HT-29 (cell line): ENCODE measurements around the gene EIF1AX. TPM values are rescaled to one million over a fixed set of nuclear protein-coding genes. Genes with fewer than 3 reads are reported as not detected.
A peak's percentile ranks its signal among the peaks of the same experiment; 100 is the strongest.
"Not testable (repeated sequence)": the region's sequence is repeated elsewhere in the genome, so short reads cannot be mapped to it uniquely, and the experiment has no call there.

Source experiments
- DNase-seq: peaks from one replicate; pipeline ENCODE4 v3.0.0-alpha.2; 2015; ENCODE audit warnings: low spot score
- small RNA-seq: library from RNA; depleted of rRNA; stranded (forward); fragments of <200 nt; gene quantifications from one replicate; pipeline ENCODE3, GENCODE V24; 2014
- total RNA-seq: library from RNA; depleted of rRNA; stranded (reverse); fragments of >200 nt; shearing (Covaris generic); gene quantifications from 2 replicates; pipeline ENCODE4 v1.2.3, GENCODE V29; 2014; rRNA removed

Gene EIF1AX
- total RNA-seq, 1 experiment from 2014 or later, result 45.8 TPM

DNA sequence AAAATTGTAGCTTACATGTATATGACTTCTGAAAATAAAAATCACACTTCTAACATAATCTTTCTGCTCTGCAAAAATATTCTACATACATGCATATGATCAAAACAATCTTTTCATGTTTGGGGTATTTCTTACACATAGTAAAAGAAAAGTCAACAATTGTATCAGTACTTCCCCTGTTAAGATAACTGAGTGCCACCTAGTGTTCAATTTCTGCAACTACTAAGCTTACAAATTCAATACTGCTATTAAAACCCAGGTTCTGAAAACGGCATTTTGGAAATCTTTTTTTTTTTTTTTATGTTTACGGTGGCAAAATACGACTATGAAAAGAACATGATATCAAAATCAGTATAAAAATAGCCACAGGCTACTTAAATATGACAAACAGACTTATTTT is 14.2 kb downstream of the EIF1AX start:
- DNase-seq, result not testable (repeated sequence)

DNA sequence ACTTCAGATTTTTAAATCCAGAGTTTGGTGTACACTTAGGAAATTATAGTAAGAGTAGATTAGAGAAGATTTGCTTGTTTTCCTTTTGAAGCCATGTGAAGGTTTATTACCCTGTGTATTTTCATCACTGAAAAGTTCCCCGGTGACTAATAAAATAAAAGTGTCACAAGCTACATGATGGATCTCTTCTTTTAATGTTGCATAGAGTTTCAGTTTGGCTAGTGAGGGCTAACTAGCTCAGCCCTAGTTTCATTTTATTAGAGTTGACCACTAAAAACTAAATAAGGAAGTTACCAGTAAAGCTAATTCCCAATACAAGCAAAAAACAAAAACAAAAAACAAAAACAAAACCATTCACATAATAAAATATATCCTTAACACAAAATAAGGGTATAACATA is 14.8 kb downstream of the EIF1AX start:
- DNase-seq, result not testable (repeated sequence)

DNA sequence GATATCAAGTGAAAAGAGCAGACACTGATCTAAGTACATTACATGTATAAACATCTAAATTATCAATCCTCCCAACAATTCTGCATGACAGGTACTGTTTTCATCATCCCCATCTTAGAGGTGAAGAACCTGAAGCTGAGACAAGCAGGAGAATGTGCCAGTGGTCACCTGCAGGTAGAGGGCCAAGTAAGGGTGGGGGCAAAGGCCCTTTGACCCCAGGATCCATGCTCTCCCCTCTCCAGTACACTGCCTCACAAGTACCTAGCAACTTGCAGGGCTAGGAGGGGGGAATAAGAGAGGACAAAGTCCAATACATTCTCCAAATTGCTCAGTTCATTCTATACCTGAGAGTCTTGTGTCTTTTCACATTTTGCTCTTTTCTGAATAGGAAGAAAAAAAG is 16.7 kb downstream of the EIF1AX start:
- DNase-seq, result no peak

DNA sequence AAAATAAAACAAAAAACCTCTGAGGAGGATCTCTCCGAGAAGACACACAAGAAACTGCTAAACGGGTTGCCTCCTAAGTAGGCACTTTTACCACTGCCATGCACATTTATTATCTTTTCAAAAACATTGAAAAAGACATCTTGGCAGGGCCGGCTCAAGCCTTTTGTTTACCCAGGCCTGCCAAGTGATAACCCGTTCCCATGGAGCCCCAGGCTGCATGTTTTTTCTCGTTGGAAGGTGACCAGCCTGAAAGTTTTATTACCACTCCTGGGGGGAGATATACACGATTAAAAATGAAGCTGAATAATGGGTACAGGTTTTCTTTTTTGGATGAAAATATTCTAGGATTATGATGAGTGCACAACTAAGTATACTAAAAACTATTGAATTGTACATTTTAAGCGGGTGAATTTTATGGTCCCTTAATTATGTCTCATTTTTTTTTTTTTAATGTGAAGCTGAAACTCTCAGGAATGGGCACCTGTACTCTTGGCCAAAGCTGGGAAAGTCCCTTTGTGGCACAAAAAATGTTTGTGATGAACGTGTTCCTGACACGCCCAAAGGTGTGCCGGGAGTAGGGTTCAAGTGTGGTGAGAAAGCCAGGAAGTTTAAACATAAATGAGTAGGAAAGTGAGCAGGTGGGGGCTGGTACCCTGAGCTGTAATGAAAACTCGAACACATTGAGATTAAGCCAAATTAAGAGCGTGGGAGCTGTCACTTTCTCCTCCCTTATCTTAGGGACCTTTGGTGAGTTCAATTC is 23.4 kb downstream of the EIF1AX start:
- DNase-seq, result no peak

DNA sequence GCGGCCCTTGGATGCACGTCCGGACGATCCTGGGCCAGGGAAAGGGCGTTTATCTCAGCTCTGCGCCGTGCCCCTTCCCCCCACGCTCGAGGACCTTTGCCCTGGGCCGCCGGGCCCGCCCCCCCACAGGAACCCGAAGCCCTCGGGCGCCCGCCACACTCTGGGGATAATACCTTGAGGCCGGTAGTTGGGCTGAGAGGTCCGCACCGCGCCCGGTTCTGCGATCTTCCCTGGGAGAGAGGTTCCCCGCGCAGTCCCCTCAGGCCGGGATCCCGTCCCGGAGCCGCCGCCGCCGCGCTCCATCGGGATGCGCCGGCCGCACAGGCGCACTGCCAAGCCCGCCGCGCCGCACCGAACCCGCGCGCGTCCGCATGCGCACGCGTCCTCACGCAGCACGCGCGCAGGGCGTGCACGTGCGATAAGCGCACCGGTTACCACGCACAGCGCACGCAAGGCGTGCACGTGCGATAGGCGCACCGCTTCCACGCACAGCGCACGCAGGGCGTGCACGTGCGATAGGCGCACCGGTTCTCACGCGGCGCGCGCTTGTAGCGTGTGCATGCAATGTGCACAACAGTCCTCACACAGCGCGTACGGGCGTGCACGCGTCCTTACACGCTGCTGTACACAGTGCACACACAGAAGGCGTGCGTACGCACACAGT is 24.9 kb downstream of the EIF1AX start, which contains the start of gene MAP7D2:
Gene MAP7D2 (minus strand): TSS at position 331 of the 664 bp plus-strand sequence. CDS start 28 bp downstream, at position 303.
- no peak for DNase-seq

DNA sequence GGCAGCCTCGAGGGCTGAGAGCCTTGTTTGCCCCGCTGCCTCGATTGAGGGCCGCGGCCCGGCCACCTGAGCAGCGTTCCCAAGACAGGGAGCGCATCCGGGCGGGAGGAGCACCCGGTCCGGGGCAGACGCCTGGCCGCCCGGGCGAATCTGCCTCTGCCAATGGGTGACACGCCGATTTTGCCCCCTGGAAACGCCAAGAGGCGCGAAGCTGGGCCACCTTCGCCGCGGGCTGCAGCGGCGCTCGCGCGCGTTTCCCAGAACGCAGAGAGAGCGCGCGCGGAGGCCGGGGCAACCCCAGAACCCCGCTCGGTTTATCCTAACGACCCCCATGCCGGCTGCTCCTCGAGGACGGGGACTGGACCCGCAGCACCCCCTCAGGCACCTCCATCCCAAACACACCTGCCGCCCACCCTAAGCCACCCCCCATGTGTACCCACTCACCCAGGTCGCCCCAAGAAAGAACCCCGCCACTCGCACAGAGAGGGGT is 25.5 kb downstream of the EIF1AX start:
- no peak for DNase-seq

DNA sequence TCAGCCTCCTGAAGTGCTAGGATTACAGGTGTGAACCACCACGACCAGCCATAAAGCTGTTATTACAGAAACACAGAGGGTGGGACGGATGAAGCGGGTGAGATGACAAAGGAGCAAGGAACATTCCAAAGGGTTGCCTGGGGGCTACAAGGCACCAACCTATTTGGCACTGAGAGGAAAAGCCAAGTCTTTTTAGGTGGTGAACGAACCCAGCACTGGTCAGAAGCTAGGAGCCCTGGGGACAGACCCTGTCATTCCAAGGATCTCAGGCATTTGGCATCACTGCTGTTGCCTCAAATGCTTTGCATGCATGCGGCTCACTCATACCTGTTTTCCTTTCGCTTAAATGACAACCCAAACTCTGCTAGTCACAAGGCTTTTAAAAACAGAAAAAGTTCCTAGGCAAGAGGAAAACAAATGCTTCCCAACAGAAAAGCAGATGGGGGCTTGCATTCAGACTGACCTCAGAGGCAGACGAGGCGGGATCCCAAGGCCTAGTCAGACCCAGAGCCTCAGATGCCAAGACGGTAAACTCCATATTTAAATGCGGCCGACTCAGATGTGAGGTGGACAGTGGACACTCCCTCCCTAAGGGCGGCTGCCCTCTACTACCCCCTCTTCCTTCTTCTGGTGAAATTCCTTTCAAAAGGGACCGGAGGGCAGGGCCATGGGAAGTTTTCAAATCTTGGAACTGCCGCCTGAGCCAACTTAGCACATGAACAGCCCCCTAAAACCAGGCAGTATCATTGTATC is 29.4 kb downstream of the EIF1AX start:
- DNase-seq, result no peak

DNA sequence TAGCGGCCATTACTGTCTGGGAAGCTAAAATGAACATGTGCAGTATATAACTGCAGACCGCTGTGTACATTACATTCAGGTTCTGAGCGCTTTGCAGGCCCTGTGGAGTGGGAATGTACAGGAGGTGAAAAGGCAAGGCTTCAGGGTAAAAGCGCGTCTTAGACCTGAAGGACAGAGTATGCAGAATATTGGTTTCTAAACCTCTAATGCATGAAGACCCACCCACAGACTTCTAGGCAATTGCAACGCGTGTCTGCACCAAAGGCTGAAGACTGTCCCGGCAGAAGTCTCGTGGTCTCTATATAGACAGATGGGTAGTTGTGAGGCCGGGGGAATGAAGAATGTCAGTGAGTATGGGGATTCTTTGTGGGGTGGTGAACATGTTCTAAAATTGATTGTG is 30.4 kb downstream of the EIF1AX start:
- DNase-seq, result no peak

DNA sequence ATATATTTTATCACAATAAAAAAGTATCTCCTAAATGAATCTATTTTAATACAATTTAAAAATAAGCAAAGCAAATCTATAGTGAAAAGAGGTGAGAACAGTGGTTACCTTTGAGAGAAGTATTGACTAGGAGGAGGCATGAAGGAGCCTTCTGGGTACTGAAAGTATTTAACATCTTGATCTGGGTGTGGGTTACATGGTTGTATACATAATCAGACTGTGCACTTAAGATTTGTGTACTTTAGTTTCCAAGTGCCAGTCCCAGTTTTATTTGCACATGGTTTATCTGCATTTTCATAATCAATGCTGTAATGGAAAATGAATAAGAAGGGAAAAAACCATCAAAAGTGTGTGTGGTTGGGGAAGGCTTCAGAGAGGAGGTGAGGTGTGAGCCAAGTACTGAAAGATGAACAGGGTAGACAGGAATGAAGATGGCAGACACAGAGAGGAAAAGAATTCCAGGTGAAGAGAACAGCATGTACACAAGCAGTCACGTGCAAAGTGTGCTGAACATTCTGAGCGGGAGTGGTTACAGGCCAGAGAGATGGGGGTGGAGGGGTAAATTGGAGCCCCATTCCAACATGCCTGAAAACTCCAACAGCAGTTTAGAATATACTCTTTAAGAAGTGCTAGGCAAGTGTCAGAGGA is 39.6 kb downstream of the EIF1AX start:
- no peak for DNase-seq

DNA sequence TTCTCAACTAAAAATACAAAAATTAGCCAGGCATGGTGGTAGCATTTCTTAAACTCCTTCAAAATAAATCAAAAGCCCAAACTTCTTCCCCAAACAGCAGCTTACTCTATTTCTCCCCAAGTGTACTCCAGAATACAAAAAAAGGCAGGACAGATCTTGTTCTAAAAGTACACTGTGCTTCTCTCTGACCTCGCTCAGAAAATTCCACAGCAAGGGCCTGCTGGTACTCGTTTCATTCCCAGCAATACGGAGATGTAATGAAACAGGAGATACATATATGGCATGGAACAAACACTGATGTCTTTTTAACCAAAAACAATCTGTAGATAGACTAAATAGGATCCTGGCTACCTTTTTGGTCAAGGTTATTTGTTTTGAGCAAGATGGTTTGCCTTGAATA is 50.1 kb downstream of the EIF1AX start:
- no peak for DNase-seq

DNA sequence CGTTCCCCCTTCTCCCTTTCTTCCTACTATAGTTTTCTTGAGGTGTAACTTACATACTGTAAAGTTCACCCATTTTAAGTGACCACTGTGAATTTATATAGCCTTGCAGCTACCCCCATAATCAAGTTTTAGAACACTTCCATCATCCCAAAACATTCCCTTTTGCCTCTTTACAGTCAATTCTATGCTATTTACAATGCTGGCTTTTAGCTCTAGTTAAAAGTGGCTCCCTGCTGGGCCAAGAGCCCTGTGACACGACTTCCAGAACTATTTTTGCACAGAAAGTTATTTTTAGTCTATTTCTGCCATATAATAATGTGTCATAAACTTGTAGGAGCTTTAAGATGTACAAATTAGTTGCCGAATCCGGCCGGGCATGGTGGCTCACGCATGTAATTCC is 51.8 kb downstream of the EIF1AX start:
- DNase-seq, result no peak

DNA sequence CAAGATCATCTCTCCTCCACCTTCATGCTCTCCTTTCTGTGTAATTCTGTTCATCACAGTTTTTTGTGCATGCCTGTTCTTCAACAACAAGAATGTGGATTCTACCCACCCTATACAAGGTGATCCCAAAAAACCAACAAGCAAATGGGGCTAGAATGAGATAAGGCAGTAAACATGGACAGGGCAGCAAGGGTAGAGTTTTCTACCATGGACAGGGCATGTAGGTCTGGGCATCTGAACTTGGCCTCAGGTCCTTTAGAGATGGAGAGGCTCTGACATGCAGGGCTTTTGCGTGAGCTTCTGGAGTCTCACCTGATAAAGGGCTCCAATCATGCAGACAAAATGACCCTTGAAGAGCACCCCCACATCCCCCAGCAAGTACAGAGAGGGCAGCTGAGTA is 61.4 kb downstream of the EIF1AX start:
- no peak for DNase-seq

Small RNA genes lying within 50 kb of the gene (small RNA-seq; reads per million reads assigned to genes)
- gene RF00493 (5.3 reads per million, percentile 84 among the genes with 10 or more reads in this experiment), gene RF00494 (not detected)

Other genes starting within 250 kb of the EIF1AX start
- 2.6 and 2.8 TPM in 2 replicates for gene BCLAF3, start 150.8 kb downstream of the EIF1AX start, total RNA-seq
- 0.03 TPM in 1 of 2 replicates, not detected in the other for gene MAP7D2, start 24.9 kb downstream of the EIF1AX start, total RNA-seq
- gene RPS6KA3, start 125.1 kb upstream of the EIF1AX start, total RNA-seq, result 16.0 and 18.0 TPM in 2 replicates